ENCODE measurements around the gene ZNF75A.

Gene ZNF75A

DNA sequence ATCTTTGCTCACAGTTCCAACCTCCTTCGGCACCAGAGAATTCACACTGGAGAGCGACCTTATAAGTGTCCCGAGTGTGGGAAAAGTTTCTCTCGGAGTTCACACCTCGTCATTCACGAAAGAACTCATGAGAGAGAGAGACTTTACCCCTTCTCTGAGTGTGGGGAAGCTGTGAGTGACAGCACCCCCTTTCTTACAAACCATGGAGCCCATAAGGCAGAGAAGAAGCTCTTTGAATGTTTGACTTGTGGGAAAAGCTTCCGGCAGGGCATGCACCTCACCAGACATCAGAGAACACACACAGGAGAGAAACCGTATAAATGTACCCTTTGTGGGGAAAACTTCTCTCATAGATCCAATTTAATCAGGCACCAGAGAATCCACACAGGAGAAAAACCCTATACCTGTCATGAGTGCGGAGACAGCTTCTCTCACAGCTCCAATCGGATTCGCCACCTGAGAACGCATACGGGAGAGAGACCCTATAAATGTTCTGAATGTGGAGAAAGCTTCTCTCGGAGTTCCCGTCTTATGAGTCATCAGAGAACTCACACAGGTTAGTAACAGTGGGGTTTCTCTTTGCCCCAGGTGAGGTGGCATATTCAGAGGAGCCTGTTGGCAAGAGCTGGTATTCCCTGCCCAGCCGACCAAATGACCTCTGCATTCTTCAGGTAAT, 15.2 kb upstream of the ZNF75A start:
- DNase-seq = no peak

DNA sequence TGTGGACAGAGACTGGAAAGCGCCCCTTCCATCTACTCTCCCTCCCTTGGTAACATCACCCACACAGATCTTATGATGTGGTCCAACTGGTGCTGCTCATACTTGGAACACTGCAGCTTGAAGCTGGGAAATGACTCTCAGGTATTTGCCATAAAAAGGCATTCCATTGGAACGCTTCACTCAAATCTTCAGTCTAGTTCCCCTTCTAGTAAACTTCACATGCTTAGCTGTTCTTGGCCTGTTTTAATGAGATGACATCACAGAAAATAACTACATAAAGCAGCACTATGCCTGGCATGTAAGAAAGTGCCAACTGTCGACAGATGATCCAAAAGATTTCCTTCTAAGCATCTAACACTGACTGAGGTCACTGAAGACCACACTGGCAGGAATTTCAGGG, 12.7 kb upstream of the ZNF75A start:
- no peak for DNase-seq

GRCh38 chr16:3295209-3295608, 10.1 kb upstream of the ZNF75A start:
- no peak for DNase-seq

DNA sequence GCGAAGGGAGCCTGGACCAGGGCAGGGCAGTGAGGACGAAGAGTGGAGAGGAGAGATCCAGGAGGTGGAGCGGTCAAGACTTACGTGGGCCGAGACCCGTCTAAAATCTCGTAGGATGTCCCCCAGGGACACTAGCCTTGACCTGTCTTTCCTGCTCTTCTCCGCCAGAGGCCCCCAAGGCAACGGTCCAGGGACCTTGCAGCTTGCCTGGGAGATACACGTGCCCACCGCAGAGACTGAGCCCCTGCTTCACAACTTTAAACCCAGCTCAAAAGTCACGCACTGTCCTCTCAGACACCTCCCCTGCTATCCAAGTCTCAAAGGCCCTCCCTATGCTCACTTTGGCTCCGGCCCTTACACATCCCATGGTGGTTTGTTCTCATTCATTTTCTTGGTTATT, 9.5 kb upstream of the ZNF75A start:
- DNase-seq = no peak

DNA sequence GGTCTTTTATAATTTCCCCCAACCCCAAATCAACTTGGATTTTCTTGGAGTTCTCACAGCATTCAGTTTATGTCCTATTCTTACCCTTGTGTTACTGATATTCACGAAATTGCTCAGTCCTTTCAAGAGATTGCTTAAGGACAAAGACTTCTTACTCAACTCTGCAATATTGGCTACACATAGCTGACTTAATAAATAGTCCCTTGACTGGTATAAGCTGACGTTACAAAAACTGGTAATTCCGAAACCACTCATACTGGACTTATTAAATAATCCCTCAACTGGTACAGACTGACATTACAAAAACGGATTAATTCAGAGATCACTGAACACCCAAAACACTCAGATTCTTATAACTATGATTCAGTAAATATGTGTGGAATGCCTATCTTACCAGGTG, 927 bp upstream of the ZNF75A start:
- no peak for DNase-seq

GRCh38 chr16:3306078-3306477, 781 bp downstream of the ZNF75A start:
- no peak for DNase-seq

DNA sequence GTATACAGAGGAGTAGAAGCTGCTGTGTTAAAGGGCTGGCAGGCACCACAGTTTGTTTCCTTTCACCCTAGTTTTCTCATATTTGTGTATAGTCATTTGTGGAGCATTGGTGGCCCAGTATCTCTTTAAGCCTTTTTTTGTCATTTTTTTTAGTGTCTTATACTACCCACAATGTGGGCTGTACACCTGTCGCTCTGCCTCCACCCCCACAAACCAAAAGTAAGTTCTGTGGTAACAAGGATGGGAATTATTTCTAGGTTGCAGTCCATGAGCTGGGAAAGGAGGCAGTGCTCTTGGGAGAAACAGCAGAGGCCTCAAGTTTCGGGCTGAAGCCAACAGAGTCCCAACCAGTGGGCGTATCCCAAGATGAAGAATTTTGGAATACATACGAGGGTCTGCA, 6.2 kb downstream of the ZNF75A start:
- DNase-seq = no peak

- no peak for DNase-seq
Observed at GRCh38 chr16:3317315-3317999, 12.2 kb downstream of the ZNF75A start.

GRCh38 chr16:3321816-3322215, 16.5 kb downstream of the ZNF75A start:
- no peak for DNase-seq

DNA sequence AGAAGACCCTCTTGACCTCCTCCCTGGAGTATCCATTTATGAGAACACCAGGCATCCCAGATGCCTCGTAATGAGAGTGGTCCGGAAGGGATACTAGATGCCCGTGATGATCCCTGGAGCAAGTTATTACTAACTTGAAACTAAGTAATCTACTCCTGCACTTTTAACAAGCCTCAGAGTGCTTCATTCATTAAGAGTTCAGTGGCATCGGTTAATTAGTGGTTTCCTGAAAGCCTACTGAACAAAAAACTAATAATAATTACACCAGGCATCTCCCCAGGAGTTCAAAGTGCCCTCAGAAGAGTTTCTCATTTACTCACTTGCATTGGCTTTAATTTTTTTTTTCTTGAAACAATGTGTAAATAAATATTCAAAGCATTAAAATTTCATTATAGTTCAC, 22.2 kb downstream of the ZNF75A start:
- no peak for DNase-seq

GRCh38 chr16:3328104-3328503, 22.8 kb downstream of the ZNF75A start:
- no peak for DNase-seq

- no peak for DNase-seq
Observed at GRCh38 chr16:3328643-3329042, 23.3 kb downstream of the ZNF75A start.

- no peak for DNase-seq
Observed at GRCh38 chr16:3346041-3346440, 40.7 kb downstream of the ZNF75A start.

GRCh38 chr16:3347586-3347985, 42.3 kb downstream of the ZNF75A start:
- no peak for DNase-seq

- DNase-seq = no peak
Observed at GRCh38 chr16:3348547-3349167, 43.4 kb downstream of the ZNF75A start.

DNA sequence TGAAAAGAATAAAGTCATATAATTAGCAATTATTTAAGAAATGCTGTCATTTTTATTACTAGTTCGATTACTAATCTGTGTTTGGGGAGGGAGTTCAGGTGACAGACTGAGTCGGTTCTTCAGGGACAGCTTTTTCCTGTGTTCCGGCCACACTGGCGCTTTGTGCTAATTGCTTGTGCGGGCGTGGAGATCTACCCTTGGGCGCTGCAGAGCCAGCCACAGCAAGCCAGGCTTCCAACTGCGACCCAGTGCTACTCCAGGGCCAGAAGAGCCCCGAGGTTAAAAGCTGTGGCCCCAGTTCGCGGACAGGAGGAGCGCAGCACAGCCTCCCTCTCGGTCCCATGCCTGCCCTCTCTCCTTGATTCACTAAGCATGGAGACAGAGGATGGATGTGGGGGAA, 43.9 kb downstream of the ZNF75A start:
- no peak for DNase-seq

DNA sequence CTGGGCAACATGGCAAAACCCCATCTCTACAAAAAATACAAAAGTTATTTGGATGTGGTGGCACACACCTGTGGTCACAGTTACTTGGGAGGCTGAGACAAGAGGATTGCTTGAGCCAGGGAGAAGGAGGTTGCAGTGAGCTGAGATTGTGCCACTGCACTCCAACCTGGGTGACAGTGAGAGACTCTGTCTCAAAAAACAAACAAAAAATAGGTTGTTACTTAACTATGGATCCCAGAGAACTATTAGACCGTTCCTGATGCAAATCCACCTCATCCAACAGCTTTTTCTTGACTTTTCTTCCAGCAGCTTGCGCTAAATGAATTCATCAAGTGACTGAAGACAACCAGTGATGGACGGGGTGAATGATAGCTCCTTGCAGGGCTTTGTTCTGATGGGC, 50.3 kb downstream of the ZNF75A start, which contains the start of gene OR2C1:
OR2C1 (plus strand) TSS at position 301 of the 400 bp plus-strand sequence; CDS start at position 353, 52 bp downstream.
- DNase-seq = no peak

GRCh38 chr16:3356118-3356517, 50.8 kb downstream of the ZNF75A start:
- no peak for DNase-seq

- DNase-seq = no peak
Observed at GRCh38 chr16:3358871-3359270, 53.6 kb downstream of the ZNF75A start.

- no peak for DNase-seq
Observed at GRCh38 chr16:3362931-3363330, 57.6 kb downstream of the ZNF75A start.

GRCh38 chr16:3363793-3364192, 58.5 kb downstream of the ZNF75A start:
- DNase-seq = no peak

DNA sequence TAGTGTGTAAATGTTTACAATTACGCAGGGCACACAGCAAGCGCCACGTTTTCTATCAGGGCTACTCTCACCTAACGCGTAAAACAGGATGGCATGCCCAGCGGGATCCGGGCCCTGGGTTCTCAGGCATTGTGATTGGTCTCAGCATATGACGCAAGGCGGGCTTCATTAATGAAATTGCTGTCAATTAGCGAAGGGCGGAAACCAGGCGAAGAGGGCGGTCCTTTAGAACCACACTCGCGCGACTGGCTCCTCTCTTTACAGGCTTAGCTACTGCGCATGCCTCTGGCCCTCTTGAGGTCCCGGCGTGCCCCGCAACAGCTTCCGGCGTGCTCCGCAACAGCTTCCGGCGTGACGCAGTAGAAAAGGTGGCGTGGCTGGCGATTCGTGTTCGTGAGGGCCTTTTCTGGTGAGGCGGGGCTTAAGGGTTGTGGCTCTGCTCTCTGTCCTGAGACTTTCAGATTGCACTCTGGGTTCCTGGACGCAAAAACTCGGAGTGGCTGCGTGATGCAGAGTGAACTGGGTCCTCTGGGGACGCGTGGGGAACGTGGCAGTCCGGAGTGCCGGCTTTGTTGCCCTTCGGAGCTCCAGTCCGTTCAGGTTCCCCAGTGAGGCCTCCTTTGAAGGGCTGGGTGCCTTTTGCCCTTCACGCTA, 59.6 kb downstream of the ZNF75A start:
- DNase-seq = peak; percentile 96 to 99

All from NCI-H446 (cell line).